GM12878 (cell line): ENCODE data around the gene DNAJC15. TPM values are rescaled to one million over a fixed set of nuclear protein-coding genes. Genes with fewer than 3 reads are reported as not detected.

Source experiments
- ATAC-seq: fragments of 200-7000 bp; cut with Tn5 transposase; 3 replicates; pipeline ENCODE4 v1.9.1; 2020; ENCODE audit warnings: mild to moderate bottlenecking, moderate library complexity
- BruUV-seq: library from RNA; stranded (reverse); fragments of 400-500 nt; replicated peaks from 2 replicates; lab custom pipeline; 2021; lab: Mats Ljungman, UMichigan
- CTCF ChIA-PET: fragments of 300-600 bp; sonication (Branson Sonifier 250); formaldehyde crosslinking; extraction: SDS; loops from one replicate; lab custom pipeline; 2021; ENCODE audit warnings: inconsistent platforms; lab: Yijun Ruan, JAX
- POLR2A ChIA-PET: fragments of 350-600 bp; formaldehyde crosslinking; extraction: SDS; loops from one replicate; lab custom pipeline; 2021; ENCODE audit warnings: inconsistent platforms; lab: Charles Lee
- RAD21 ChIA-PET: fragments of 300-600 bp; sonication (Branson Sonifier 250); formaldehyde crosslinking; loops from one replicate; lab custom pipeline; 2023; ENCODE audit warnings: antibody characterized with exemption; ENCODE audit not compliant: unreplicated experiment; lab: Charles Lee
- SMC1A ChIA-PET: fragments of 300-600 bp; sonication (Branson Sonifier 250); formaldehyde crosslinking; loops from one replicate; lab custom pipeline; 2023; ENCODE audit not compliant: unreplicated experiment, uncharacterized antibody; lab: Charles Lee
- DNase-seq: peaks from one replicate; pipeline ENCODE4 v3.0.0-alpha.2; 2011; ENCODE audit warnings: low read depth, low spot score
- FAIRE-seq: peaks from 3 replicates; lab custom pipeline; 2011; peaks lifted over from hg19 to GRCh38; lab: Jason Lieb, UNC
- H2AFZ ChIP-seq: 2 replicates; pipeline ENCODE4 v1.6.0; 2011; ENCODE audit warnings: low read depth, low read length, control low read depth; ENCODE audit not compliant: control insufficient read depth
- H3K27ac ChIP-seq: 2 replicates; pipeline ENCODE4 v1.5.1; 2011; ENCODE audit warnings: control low read depth; ENCODE audit not compliant: control insufficient read depth, insufficient read depth
- H3K27me3 ChIP-seq, 2 experiments: replicated peaks in 1 of 2; 2 replicates each; pipeline versions ENCODE4 v1.6.0 to v1.6.1; 2011; ENCODE audit warnings: low read length in 1 of 2; ENCODE audit not compliant: control insufficient read depth in 2 of 2, insufficient read depth in 2 of 2
- H3K36me3 ChIP-seq, 2 experiments: 2 replicates each; pipeline ENCODE4 v1.5.1; 2011; ENCODE audit warnings: low read length in 1 of 2; ENCODE audit not compliant: control insufficient read depth in 2 of 2, insufficient read depth in 2 of 2
- H3K4me1 ChIP-seq: 2 replicates; pipeline ENCODE4 v1.6.1; 2011; ENCODE audit warnings: mild to moderate bottlenecking, low read length, moderate library complexity, mixed read lengths; ENCODE audit not compliant: control insufficient read depth, insufficient read depth
- H3K4me2 ChIP-seq: 2 replicates; pipeline ENCODE4 v1.6.0; 2011; ENCODE audit warnings: control low read depth; ENCODE audit not compliant: control insufficient read depth, insufficient read depth
- H3K4me3 ChIP-seq: fragments of 200-600 bp; sonication (generic); 2 replicates; pipeline ENCODE4 v1.5.1; 2016
- H3K79me2 ChIP-seq: 2 replicates; pipeline ENCODE4 v1.6.0; 2011; ENCODE audit warnings: low read length; ENCODE audit not compliant: control insufficient read depth, insufficient read depth
- H3K9ac ChIP-seq: 2 replicates; pipeline ENCODE4 v1.8.0; 2011; ENCODE audit warnings: low read length, control low read depth, mixed read lengths; ENCODE audit not compliant: control insufficient read depth, insufficient read depth
- H3K9me3 ChIP-seq: replicated peaks from 3 replicates; pipeline ENCODE4 v1.5.1; 2011; ENCODE audit warnings: mild to moderate bottlenecking, low read length; ENCODE audit not compliant: control insufficient read depth, insufficient read depth
- H4K20me1 ChIP-seq: 2 replicates; pipeline ENCODE4 v1.6.0; 2011; ENCODE audit not compliant: control insufficient read depth, insufficient read depth
- CBX5 ChIP-seq: sonication (generic); IDR thresholded peaks from 2 replicates; pipeline ENCODE4 v1.6.1; 2016; ENCODE audit warnings: low read depth, moderate library complexity, mild to moderate bottlenecking, inconsistent platforms
- NR2C2 ChIP-seq: IDR thresholded peaks from 2 replicates; pipeline ENCODE4 v1.6.1; 2011; ENCODE audit warnings: borderline replicate concordance, low read depth; ENCODE audit not compliant: control insufficient read depth, insufficient read length
- PRDM15 ChIP-seq: fragments of 450-650 bp; formaldehyde crosslinking; IDR thresholded peaks from 2 replicates; pipeline ENCODE4 v1.4.0; 2020; ENCODE audit warnings: mild to moderate bottlenecking, moderate library complexity
- RAD51 ChIP-seq: fragments of 450-650 bp; IDR thresholded peaks from 2 replicates; pipeline ENCODE4 v1.6.1; 2016; ENCODE audit warnings: moderate library complexity, mild to moderate bottlenecking, inconsistent platforms
- RUNX3 ChIP-seq: IDR thresholded peaks from 2 replicates; pipeline ENCODE4 v1.6.1; 2012; ENCODE audit warnings: low read length, inconsistent platforms
- ZBTB33 ChIP-seq: fragments of 450-650 bp; IDR thresholded peaks from 2 replicates; pipeline ENCODE4 v1.6.1; 2017; ENCODE audit warnings: mild to moderate bottlenecking
- ZNF24 ChIP-seq: fragments of 450-650 bp; IDR thresholded peaks from 2 replicates; pipeline ENCODE4 v1.6.1; 2017; ENCODE audit warnings: antibody characterized with exemption, mild to moderate bottlenecking
- ZSCAN29 ChIP-seq: fragments of 450-650 bp; IDR thresholded peaks from 2 replicates; pipeline ENCODE4 v1.6.1; 2017; ENCODE audit warnings: mild to moderate bottlenecking, moderate library complexity
- WGBS: methylation state at CpG from one replicate; pipeline ENCODE4 v1.1.6; 2016; ENCODE audit warnings: low lambda C conversion rate; ENCODE audit not compliant: insufficient replicate concordance, insufficient coverage; ENCODE audit errors: missing lambda C conversion rate; 5-methylcytosine and 5-hydroxymethylcytosine counted together
- in situ Hi-C: fragments of 300-500 bp; cut with MboI; formaldehyde crosslinking; loops from 9 replicates; pipeline ENCODE4 v1.14.3; 2018; ENCODE audit warnings: mixed read lengths
- intact Hi-C: fragments of 100-400 bp; cut with micrococcal nuclease; formaldehyde crosslinking; loops from one replicate; pipeline ENCODE4 v1.14.2; 2022; ENCODE audit not compliant: unreplicated experiment
- polyA plus RNA-seq, 11 experiments: library from polyadenylated mRNA; depleted of rRNA in 4 of 11; unstranded in 6 of 11; stranded (reverse) in 5 of 11; fragments of >200 nt; fragmentation: Nextera tagmentation in 4 of 11; fragmentation: Illumina TruSeq in 1 of 11; extraction: Ambion mirVana in 4 of 11; extraction: Trizol in 1 of 11; gene quantifications; 1 replicate in 1 of 11; 2 replicates in 10 of 11; pipeline versions ENCODE4 v1.2.1 to v1.2.3, GENCODE V29; 2011 to 2016; ENCODE audit warnings: inconsistent platforms in 2 of 11, missing spikeins in 2 of 11, low read depth in 1 of 11
- total RNA-seq, 4 experiments: library from RNA; depleted of rRNA in 3 of 4; stranded (reverse); fragments of >200 nt in 3 of 4; fragmentation: Illumina TruSeq in 1 of 4; extraction: Trizol in 1 of 4; gene quantifications; 2 replicates each; pipeline versions ENCODE4 v1.2.1 to v1.2.3, GENCODE V29; 2013 to 2021

The DNAJC15 gene
- total and polyA plus RNA-seq, 10 of the 15 experiments (the other 5 are each of a cell fraction or from before 2014, with no cell fraction given), result 13.1 to 104 (median 54.4) TPM

- ATAC-seq, result peak; percentile 16; the same call in 1 of the 3 replicates
- CTCF ChIA-PET, result interaction anchor here (0.7 to 1.1 kb wide), 3 partner anchors 10 to 155 kb away, joined by 3 to 4 read pairs (median 3); no protein-coding TSS in a partner anchor
- DNase-seq, result no peak
- FAIRE-seq, result no peak
- Histone ChIP-seq H2AFZ (peak overlapping the region; percentile 42), H3K9ac (no peak overlapping the region), H3K4me3 (no peak overlapping the region), H3K27ac (no peak overlapping the region), H4K20me1 (no peaks in the 10 kb centered on the region), H3K4me1 (0 out of 2 replicates have a peak, but pooled peaks cover 8% of the 10 kb centered on the region), H3K9me3 (no peaks in the 10 kb centered on the region), H3K79me2 (no peaks in the 10 kb centered on the region), H3K27me3 (no peaks in the 10 kb centered on the region), H3K4me2 (no peak overlapping the region; the same call in 1 of the 2 replicates), H3K36me3 (no peaks in the 10 kb centered on the region)
- no TSS peak for BruUV-seq
- 70% methylated on average over 9 of the region's 9 CpGs for WGBS
- in situ Hi-C loops (no loop called here), intact Hi-C loops (no loop called here)
- RAD21 ChIA-PET, result no interaction called here
- TF ChIP-seq ZNF24 (no peak), CBX5 (no peak), ZBTB33 (no peak), RAD51 (no peak), RUNX3 (no peak), PRDM15 (CRISPR knock-in tag) (no peak), NR2C2 (no peak), ZSCAN29 (no peak)
- SMC1A ChIA-PET, result interaction anchor here (1.0 to 1.7 kb wide), 3 partner anchors 33 to 43 kb away, joined by 3 to 5 read pairs (median 3); no protein-coding TSS in a partner anchor
- POLR2A ChIA-PET, result no interaction called here
Observed at GRCh38 chr13:43127103-43127798, 103.9 kb downstream of the DNAJC15 start.
